ENCODE measurements around the gene MRAP. TPM values are rescaled to one million over a fixed set of nuclear protein-coding genes. Genes with fewer than 3 reads are reported as not detected.

MRAP gene
- polyA plus RNA-seq, 2 of the 4 experiments (the other 2 are of a cell fraction) = not detected

DNA sequence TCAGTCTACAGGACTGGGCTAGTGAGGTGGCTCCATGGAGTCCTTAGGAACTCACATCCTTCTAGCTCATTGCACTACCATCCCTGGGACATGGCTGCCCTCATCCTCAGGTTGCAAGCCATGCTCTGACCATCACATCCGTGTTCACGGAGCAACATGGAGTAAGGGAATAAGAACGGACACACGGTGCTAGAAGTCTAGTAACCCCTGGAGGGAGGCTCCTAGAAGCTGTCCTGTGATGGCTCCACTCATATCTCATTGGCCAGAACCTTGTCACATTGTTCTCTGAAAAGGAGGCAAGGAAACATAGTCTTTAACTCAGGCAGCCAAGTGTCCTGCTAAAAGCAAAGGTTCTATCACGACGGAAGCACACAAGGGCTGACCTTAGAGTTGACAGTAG is 3.9 kb downstream of the MRAP start:
- no peak for ATAC-seq
- no peak overlapping the region for H3K4me3 ChIP-seq
- ChIA-PET POLR2A (no interaction called here), CTCF (interaction anchor here (0.6 kb wide), 1 partner anchor 101 kb away, joined by 3 read pairs; no protein-coding TSS in a partner anchor)
- H3K4me1 ChIP-seq = no peaks in the 10 kb centered on the region
- no peak overlapping the region for H3K4me2 ChIP-seq
- TF ChIP-seq CBX2 (IDR thresholded peaks at IDR 0.05; ENCODE audit: borderline replicate concordance, low read depth) (no peak), JUNB (IDR thresholded peaks at IDR 0.05) (no peak), HEYL (CRISPR knock-in tag; IDR thresholded peaks at IDR 0.05) (no peak), CEBPB (IDR thresholded peaks at IDR 0.05) (no peak), MYC (IDR thresholded peaks at IDR 0.05; ENCODE audit: borderline replicate concordance, low read length) (no peak), HOXB5 (CRISPR knock-in tag; IDR thresholded peaks at IDR 0.05) (no peak), SMC3 (IDR thresholded peaks at IDR 0.05) (no peak), CHD2 (IDR thresholded peaks at IDR 0.05; ENCODE audit: low read length, partially characterized antibody) (no peak)
- TF ChIP-seq, protein P1, sequence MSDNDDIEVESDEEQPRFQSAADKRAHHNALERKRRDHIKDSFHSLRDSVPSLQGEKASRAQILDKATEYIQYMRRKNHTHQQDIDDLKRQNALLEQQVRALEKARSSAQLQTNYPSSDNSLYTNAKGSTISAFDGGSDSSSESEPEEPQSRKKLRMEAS (IDR thresholded peaks at IDR 0.05) = no peak
- TF ChIP-seq, protein P2, sequence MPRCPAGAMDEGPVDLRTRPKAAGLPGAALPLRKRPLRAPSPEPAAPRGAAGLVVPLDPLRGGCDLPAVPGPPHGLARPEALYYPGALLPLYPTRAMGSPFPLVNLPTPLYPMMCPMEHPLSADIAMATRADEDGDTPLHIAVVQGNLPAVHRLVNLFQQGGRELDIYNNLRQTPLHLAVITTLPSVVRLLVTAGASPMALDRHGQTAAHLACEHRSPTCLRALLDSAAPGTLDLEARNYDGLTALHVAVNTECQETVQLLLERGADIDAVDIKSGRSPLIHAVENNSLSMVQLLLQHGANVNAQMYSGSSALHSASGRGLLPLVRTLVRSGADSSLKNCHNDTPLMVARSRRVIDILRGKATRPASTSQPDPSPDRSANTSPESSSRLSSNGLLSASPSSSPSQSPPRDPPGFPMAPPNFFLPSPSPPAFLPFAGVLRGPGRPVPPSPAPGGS (IDR thresholded peaks at IDR 0.05) = no peak
- no peak for FAIRE-seq
- no peaks in the 10 kb centered on the region for H3K9me3 ChIP-seq
- 94% methylated on average over 6 of the region's 6 CpGs for WGBS (ENCODE audit: missing lambda C conversion rate)
- H3K27ac ChIP-seq = no peak overlapping the region
- DNase-seq (ENCODE audit: low read depth in 1 of 2, low spot score in 1 of 2) = no peak

DNA sequence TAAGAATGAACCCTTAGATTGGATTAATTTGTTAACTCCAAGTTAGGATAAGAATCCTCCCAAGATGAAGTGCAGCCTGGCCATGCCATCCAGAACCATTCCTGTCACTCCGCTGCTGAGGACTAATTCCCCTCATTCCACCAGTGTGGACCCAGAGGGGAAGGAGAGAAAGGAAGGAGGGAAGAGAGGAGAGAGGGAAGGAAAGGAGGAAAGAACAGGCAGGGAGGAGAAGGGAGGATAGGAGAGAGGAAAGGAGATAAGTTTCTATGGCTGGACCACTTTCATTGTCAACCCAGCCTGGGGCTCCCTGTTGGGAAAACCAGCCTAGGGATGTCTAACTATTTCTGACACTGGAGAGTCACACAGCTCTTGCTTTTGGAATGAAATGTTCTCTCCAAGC is 4.7 kb downstream of the MRAP start:
- TF ChIP-seq HEYL (CRISPR knock-in tag; IDR thresholded peaks at IDR 0.05) (no peak), KDM1A (IDR thresholded peaks at IDR 0.05; ENCODE audit: low read depth) (no peak), KDM5A (IDR thresholded peaks at IDR 0.05) (no peak), HOXA7 (CRISPR knock-in tag; IDR thresholded peaks at IDR 0.05) (no peak), FOSL2 (IDR thresholded peaks at IDR 0.05) (no peak), FOSL2 (CRISPR knock-in tag; IDR thresholded peaks at IDR 0.05) (no peak), POLR2A (IDR thresholded peaks at IDR 0.05; ENCODE audit: low read length) (no peak)
- WGBS (ENCODE audit: missing lambda C conversion rate) = 82% methylated on average over 1 of the region's 1 CpG
- Histone ChIP-seq H3K9me3 (no peaks in the 10 kb centered on the region), H3K4me2 (no peak overlapping the region), H3K27ac (no peak overlapping the region), H3K4me1 (no peaks in the 10 kb centered on the region), H3K4me3 (no peak overlapping the region)
- ChIA-PET CTCF (no interaction called here), POLR2A (no interaction called here)
- FAIRE-seq (no peak), DNase-seq (ENCODE audit: low read depth in 1 of 2, low spot score in 1 of 2) (no peak), ATAC-seq (no peak)

DNA sequence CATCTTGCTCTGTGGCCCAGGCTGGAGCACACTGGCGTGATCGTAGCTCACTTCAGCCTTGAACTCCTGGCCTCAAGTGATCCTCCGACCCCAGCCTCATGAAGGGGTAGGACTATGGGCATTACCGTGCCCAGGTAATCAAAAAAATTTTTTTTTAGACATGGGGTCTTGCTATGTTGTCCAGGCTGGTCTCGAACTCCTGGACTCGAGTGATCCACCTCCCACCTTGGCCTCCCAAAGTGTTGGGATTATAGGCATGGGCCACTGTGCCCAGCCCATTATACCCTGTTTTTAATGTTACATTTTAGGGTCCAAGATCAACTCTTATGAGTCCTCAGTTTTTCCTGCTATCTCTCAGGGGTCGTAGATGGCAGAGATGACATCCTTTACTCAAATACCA is 6.3 kb downstream of the MRAP start:
- DNase-seq (ENCODE audit: low read depth in 1 of 2, low spot score in 1 of 2) (no peak), FAIRE-seq (no peak), ATAC-seq (no peak)
- H3K4me3 ChIP-seq = no peak overlapping the region
- H3K4me2 ChIP-seq = no peak overlapping the region
- no peaks in the 10 kb centered on the region for H3K4me1 ChIP-seq
- POLR2A ChIA-PET = no interaction called here
- TF ChIP-seq MYC (IDR thresholded peaks at IDR 0.05; ENCODE audit: borderline replicate concordance, low read length) (no peak), FOSL2 (IDR thresholded peaks at IDR 0.05) (no peak), FOSL2 (CRISPR knock-in tag; IDR thresholded peaks at IDR 0.05) (no peak)
- CTCF ChIA-PET = interaction anchor here (0.6 kb wide), 1 partner anchor 19 kb away, joined by 3 read pairs; no protein-coding TSS in a partner anchor
- H3K9me3 ChIP-seq = no peaks in the 10 kb centered on the region
- H3K27ac ChIP-seq = no peak overlapping the region
- 95% methylated on average over 7 of the region's 7 CpGs for WGBS (ENCODE audit: missing lambda C conversion rate)

DNA sequence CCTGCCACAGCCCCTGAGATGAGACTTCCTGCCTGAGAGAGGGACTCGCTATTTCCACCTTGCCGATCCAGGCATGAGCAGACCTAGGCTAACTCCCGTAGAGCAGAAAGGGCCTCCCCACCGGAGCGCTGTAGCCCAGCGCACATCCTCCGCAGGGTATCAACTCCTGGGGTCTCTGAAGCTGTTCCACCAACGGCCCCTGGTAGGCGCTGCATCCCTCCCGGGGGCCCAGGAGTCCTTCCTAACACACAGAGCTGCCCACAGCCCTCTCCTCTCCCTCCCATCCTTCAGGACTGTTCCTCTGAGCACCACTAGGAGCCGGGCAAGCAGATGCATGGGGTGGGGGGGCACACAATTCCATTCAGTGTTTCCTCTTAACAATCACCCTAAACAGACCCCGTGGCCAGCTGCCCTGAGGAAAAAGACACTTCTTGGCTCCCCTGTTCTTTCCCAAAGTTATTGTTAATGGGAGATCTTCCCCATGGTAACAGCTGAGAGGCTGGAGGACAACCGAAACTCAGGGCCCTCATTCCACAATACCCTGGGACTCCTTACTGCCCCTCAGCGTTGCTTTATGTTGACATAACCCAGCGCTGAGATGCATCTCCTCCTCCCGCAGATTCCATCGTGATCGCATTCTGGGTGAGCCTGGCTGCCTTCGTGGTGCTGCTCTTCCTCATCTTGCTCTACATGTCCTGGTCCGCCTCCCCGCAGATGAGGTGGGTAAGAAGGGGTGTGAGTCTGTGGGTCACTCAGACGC is 7.5 kb downstream of the MRAP start:
- Histone ChIP-seq H3K9me3 (no peaks in the 10 kb centered on the region), H3K4me2 (no peak overlapping the region), H3K4me1 (no peaks in the 10 kb centered on the region), H3K27ac (no peak overlapping the region), H3K4me3 (no peak overlapping the region)
- POLR2A ChIA-PET = no interaction called here
- DNase-seq (ENCODE audit: low read depth in 1 of 2, low spot score in 1 of 2) = peak in 1 of 2 experiments; percentile 17
- CTCF ChIA-PET = no interaction called here
- WGBS (ENCODE audit: missing lambda C conversion rate) = 94% methylated on average over 14 of the region's 22 CpGs
- no peak for FAIRE-seq
- ATAC-seq = peak; percentile 79
- no peak for TF ChIP-seq HEYL (CRISPR knock-in tag; IDR thresholded peaks at IDR 0.05)
- no peak for TF ChIP-seq BHLHE40 (IDR thresholded peaks at IDR 0.05; ENCODE audit: low read depth, low read length)
- TF ChIP-seq HOXB13 (CRISPR knock-in tag; IDR thresholded peaks at IDR 0.05; ENCODE audit: low read depth) = no peak
- TF ChIP-seq EP300 (IDR thresholded peaks at IDR 0.05) = no peak
- no peak for TF ChIP-seq POLR2A (IDR thresholded peaks at IDR 0.05; ENCODE audit: low read length)
- TF ChIP-seq KDM1A (IDR thresholded peaks at IDR 0.05; ENCODE audit: low read depth) = no peak
- TF ChIP-seq, protein P3, sequence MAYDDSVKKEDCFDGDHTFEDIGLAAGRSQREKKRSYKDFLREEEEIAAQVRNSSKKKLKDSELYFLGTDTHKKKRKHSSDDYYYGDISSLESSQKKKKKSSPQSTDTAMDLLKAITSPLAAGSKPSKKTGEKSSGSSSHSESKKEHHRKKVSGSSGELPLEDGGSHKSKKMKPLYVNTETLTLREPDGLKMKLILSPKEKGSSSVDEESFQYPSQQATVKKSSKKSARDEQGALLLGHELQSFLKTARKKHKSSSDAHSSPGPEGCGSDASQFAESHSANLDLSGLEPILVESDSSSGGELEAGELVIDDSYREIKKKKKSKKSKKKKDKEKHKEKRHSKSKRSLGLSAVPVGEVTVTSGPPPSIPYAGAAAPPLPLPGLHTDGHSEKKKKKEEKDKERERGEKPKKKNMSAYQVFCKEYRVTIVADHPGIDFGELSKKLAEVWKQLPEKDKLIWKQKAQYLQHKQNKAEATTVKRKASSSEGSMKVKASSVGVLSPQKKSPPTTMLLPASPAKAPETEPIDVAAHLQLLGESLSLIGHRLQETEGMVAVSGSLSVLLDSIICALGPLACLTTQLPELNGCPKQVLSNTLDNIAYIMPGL (CRISPR knock-in tag; IDR thresholded peaks at IDR 0.05; ENCODE audit: borderline replicate concordance) = no peak
- TF ChIP-seq FOSL2 (IDR thresholded peaks at IDR 0.05) = no peak
- no peak for TF ChIP-seq FOSL2 (CRISPR knock-in tag; IDR thresholded peaks at IDR 0.05)
- TF ChIP-seq RAD21 (conservative IDR thresholded peaks at IDR 0.05 in 1 of 2, IDR thresholded peaks at IDR 0.05 in 1 of 2) = no peak
- no peak for TF ChIP-seq JUN (IDR thresholded peaks at IDR 0.05)
- TF ChIP-seq EHF (CRISPR knock-in tag; IDR thresholded peaks at IDR 0.05) = no peak
- TF ChIP-seq MAFK (IDR thresholded peaks at IDR 0.05; ENCODE audit: partially characterized antibody) = no peak
- TF ChIP-seq, protein P4, sequence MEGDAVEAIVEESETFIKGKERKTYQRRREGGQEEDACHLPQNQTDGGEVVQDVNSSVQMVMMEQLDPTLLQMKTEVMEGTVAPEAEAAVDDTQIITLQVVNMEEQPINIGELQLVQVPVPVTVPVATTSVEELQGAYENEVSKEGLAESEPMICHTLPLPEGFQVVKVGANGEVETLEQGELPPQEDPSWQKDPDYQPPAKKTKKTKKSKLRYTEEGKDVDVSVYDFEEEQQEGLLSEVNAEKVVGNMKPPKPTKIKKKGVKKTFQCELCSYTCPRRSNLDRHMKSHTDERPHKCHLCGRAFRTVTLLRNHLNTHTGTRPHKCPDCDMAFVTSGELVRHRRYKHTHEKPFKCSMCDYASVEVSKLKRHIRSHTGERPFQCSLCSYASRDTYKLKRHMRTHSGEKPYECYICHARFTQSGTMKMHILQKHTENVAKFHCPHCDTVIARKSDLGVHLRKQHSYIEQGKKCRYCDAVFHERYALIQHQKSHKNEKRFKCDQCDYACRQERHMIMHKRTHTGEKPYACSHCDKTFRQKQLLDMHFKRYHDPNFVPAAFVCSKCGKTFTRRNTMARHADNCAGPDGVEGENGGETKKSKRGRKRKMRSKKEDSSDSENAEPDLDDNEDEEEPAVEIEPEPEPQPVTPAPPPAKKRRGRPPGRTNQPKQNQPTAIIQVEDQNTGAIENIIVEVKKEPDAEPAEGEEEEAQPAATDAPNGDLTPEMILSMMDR (IDR thresholded peaks at IDR 0.05) = no peak
- no peak for TF ChIP-seq NPAS2 (CRISPR knock-in tag; IDR thresholded peaks at IDR 0.05; ENCODE audit: borderline replicate concordance)

Data from A549 (cell line).